ENCODE results near the gene RFXAP. TPM values are rescaled to one million over a fixed set of nuclear protein-coding genes. Genes with fewer than 3 reads are reported as not detected.

RFXAP gene
- total RNA-seq, result 7.2 and 9.0 TPM in 2 replicates
- polyA plus RNA-seq, result 2.3 and 3.0 TPM in 2 replicates
- polyA plus RNA-seq (2011; cell fraction: cytosol; rRNA removed), result 3.9 and 4.0 TPM in 2 replicates
- polyA plus RNA-seq (2011; cell fraction: nucleus; rRNA removed), result 4.5 and 6.4 TPM in 2 replicates
- polyA plus RNA-seq (2012), result 7.1 TPM in 2 replicates
- 1.1 and 2.2 TPM in 2 replicates for polyA minus RNA-seq
- polyA minus RNA-seq (2011; cell fraction: cytosol; rRNA and poly(A)+ RNA removed), result 1.9 TPM
- polyA minus RNA-seq (2011; cell fraction: nucleus; rRNA and poly(A)+ RNA removed), result 2.0 and 3.1 TPM in 2 replicates
- percentile 81 among the genes with signal in this experiment for Bru-seq, nascent RNA
- BruChase-seq, experiment 1, labeled RNA remaining after a 6-hour chase, result percentile 83 among the genes with signal in this experiment
- percentile 90 among the genes with signal in this experiment for BruChase-seq, experiment 2, labeled RNA remaining after a 2-hour chase
- long read RNA-seq, transcript RFXAP-201 (3 exons, 2,304 nt), result major isoform, 9 of 13 reads
- long read RNA-seq, partial matches to known transcripts, result 1 of 13 reads
- long read RNA-seq, other reads (novel, unspliced or antisense), result 3 of 13 reads

GRCh38 chr13:36818804-36819738 is at the start of gene RFXAP:
TSS of gene RFXAP (plus strand) at chr13:36819222. CDS start at chr13:36819358, 136 bp downstream.
- Histone ChIP-seq H3K4me3 (replicated peaks in 1 of 3; ENCODE audit: insufficient read depth in 1 of 3, low read depth in 1 of 3, low read length in 3 of 3) (peak within 1 kb of the TSS; percentile 62 to 93 (median 83)), H3K9ac (replicated peaks; ENCODE audit: extremely low read depth, insufficient read depth, low read length) (peak within 1 kb of the TSS; percentile 69), H3K9me1 (replicated peaks; ENCODE audit: control insufficient read depth, extremely low read depth, insufficient read depth, low read length) (no peaks in the 10 kb centered on the region), H2AFZ (ENCODE audit: low read depth, low read length) (peak within 1 kb of the TSS; percentile 97), H3K9me3 (replicated peaks; ENCODE audit: control insufficient read depth, insufficient read depth, low read length) (no peaks in the 10 kb centered on the region), H3K4me1 (ENCODE audit: control insufficient read depth, extremely low read depth, insufficient read depth, low read length) (peaks cover 35% of the 10 kb centered on the region), H3K27ac (ENCODE audit: insufficient read depth, low read depth, low read length) (peak within 1 kb of the TSS; percentile 44), H3K27me3 (ENCODE audit: control insufficient read depth in 2 of 2, insufficient read depth in 2 of 2, low read length in 2 of 2) (no peaks in the 10 kb centered on the region), H4K20me1 (replicated peaks; ENCODE audit: control insufficient read depth, extremely low read depth, insufficient read depth, low read length) (no peaks in the 10 kb centered on the region), H3K4me2 (ENCODE audit: insufficient read depth, low read length) (peak within 1 kb of the TSS; percentile 94), H3K36me3 (ENCODE audit: control insufficient read depth in 2 of 2, extremely low read depth in 1 of 2, insufficient read depth in 2 of 2, low read length in 2 of 2) (no peaks in the 10 kb centered on the region), H3K79me2 (ENCODE audit: control insufficient read depth, insufficient read depth, low read length) (peaks cover 35% of the 10 kb centered on the region)
- POLR2A ChIA-PET, result no interaction called here
- BruUV-seq (replicated peaks), result no TSS peak
- DNase-seq (ENCODE audit: low read depth, low spot score), result peak; percentile 88
- dilution Hi-C loops (cut with MboI; ENCODE audit: extremely low pct_ligation_motif_present, low sequenced_read_pairs), result no loop called here
- peak; percentile 67 for FAIRE-seq
- intact Hi-C loops (cut with micrococcal nuclease), result loop anchor here (5.0 to 10.0 kb wide), 4 partner anchors 64 to 1526 kb away; partner anchors contain the start of genes CCDC169 and UFM1
- CTCF ChIA-PET, result interaction anchor here (0.6 kb wide), 1 partner anchor 162 kb away, joined by 3 read pairs; no protein-coding TSS in a partner anchor
- TF ChIP-seq FOS (IDR thresholded peaks at IDR 0.05; ENCODE audit: borderline replicate concordance, insufficient read depth, low read length) (no peak), GATA2 (IDR thresholded peaks at IDR 0.05; ENCODE audit: insufficient read depth, insufficient read length, low read depth, low read length) (no peak), MYC (IDR thresholded peaks at IDR 0.05; ENCODE audit: low read depth, low read length) (no peak), EZH2 (IDR thresholded peaks at IDR 0.05; ENCODE audit: borderline replicate concordance, low read depth, low read length, severe bottlenecking) (no peak), POLR2AphosphoS5 (IDR thresholded peaks at IDR 0.05; ENCODE audit: insufficient read depth, low read depth, low read length) (peak; percentile 59), CTCF (IDR thresholded peaks at IDR 0.05; ENCODE audit: extremely low read depth in 1 of 2, insufficient read depth in 1 of 2, low read depth in 1 of 2, low read length in 2 of 2) (peak in 1 of 2 donors; percentile 17), POLR2A (IDR thresholded peaks at IDR 0.05; ENCODE audit: low read depth, low read length) (peak; percentile 48), MAX (IDR thresholded peaks at IDR 0.05; ENCODE audit: insufficient read depth, insufficient read length) (peak; percentile 34), JUN (IDR thresholded peaks at IDR 0.05; ENCODE audit: borderline replicate concordance, insufficient read depth, insufficient read length, low read depth) (no peak)
